ENCODE measurements around the gene CREBZF.

DNA sequence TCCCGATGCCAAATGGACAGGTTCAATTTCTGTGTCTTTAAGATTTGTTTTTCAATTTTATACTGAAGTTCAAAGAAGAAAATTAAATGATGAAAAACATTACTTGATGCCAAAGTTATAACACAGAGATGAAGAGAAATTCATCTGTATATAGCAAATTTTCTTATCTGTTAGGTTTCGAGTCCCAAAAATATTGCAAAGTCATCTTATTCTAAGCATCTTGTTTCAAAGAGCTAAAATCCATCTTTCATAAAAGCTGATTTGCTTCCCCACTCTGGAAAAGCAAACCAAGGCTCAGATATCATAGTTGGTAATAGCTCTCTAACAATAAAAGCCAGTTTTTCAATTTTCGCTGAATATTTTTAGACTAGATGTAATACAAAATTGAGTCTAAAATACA is 40.0 kb upstream of the CREBZF start:
- TF ChIP-seq POLR2AphosphoS5 (IDR thresholded peaks at IDR 0.05; ENCODE audit: low read depth) (no peak), GABPA (IDR thresholded peaks at IDR 0.05; ENCODE audit: low read depth) (no peak)
- TF ChIP-seq, protein P1, sequence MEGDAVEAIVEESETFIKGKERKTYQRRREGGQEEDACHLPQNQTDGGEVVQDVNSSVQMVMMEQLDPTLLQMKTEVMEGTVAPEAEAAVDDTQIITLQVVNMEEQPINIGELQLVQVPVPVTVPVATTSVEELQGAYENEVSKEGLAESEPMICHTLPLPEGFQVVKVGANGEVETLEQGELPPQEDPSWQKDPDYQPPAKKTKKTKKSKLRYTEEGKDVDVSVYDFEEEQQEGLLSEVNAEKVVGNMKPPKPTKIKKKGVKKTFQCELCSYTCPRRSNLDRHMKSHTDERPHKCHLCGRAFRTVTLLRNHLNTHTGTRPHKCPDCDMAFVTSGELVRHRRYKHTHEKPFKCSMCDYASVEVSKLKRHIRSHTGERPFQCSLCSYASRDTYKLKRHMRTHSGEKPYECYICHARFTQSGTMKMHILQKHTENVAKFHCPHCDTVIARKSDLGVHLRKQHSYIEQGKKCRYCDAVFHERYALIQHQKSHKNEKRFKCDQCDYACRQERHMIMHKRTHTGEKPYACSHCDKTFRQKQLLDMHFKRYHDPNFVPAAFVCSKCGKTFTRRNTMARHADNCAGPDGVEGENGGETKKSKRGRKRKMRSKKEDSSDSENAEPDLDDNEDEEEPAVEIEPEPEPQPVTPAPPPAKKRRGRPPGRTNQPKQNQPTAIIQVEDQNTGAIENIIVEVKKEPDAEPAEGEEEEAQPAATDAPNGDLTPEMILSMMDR (IDR thresholded peaks at IDR 0.05; ENCODE audit: insufficient read depth, low read length), result no peak
- TF ChIP-seq, protein P2, sequence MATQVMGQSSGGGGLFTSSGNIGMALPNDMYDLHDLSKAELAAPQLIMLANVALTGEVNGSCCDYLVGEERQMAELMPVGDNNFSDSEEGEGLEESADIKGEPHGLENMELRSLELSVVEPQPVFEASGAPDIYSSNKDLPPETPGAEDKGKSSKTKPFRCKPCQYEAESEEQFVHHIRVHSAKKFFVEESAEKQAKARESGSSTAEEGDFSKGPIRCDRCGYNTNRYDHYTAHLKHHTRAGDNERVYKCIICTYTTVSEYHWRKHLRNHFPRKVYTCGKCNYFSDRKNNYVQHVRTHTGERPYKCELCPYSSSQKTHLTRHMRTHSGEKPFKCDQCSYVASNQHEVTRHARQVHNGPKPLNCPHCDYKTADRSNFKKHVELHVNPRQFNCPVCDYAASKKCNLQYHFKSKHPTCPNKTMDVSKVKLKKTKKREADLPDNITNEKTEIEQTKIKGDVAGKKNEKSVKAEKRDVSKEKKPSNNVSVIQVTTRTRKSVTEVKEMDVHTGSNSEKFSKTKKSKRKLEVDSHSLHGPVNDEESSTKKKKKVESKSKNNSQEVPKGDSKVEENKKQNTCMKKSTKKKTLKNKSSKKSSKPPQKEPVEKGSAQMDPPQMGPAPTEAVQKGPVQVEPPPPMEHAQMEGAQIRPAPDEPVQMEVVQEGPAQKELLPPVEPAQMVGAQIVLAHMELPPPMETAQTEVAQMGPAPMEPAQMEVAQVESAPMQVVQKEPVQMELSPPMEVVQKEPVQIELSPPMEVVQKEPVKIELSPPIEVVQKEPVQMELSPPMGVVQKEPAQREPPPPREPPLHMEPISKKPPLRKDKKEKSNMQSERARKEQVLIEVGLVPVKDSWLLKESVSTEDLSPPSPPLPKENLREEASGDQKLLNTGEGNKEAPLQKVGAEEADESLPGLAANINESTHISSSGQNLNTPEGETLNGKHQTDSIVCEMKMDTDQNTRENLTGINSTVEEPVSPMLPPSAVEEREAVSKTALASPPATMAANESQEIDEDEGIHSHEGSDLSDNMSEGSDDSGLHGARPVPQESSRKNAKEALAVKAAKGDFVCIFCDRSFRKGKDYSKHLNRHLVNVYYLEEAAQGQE (IDR thresholded peaks at IDR 0.05; ENCODE audit: insufficient replicate concordance, low read depth), result no peak
